A673 (cell line): ENCODE measurements around the gene AGPAT2.
"Not testable (repeated sequence)": the region's sequence is repeated elsewhere in the genome, so short reads cannot be mapped to it uniquely, and the experiment has no call there.

ENCODE experiments used
- EZH2 ChIP-seq: fragments of 200-600 bp; sonication (generic); IDR thresholded peaks from 2 replicates; pipeline ENCODE4 v1.6.1; 2017; ENCODE audit warnings: borderline replicate concordance, low read depth, mild to moderate bottlenecking, mixed read lengths, antibody characterized with exemption, low read length; ENCODE audit not compliant: poor library complexity, severe bottlenecking
- TF ChIP-seq, protein P1 (sequence below): fragments of 300-800, 200-600 bp; sonication (generic); conservative IDR thresholded peaks from 2 replicates; pipeline ENCODE4 v1.5.1; 2017; ENCODE audit warnings: low read depth, mild to moderate bottlenecking, antibody characterized with exemption, low read length, moderate library complexity, mixed read lengths

DNA sequence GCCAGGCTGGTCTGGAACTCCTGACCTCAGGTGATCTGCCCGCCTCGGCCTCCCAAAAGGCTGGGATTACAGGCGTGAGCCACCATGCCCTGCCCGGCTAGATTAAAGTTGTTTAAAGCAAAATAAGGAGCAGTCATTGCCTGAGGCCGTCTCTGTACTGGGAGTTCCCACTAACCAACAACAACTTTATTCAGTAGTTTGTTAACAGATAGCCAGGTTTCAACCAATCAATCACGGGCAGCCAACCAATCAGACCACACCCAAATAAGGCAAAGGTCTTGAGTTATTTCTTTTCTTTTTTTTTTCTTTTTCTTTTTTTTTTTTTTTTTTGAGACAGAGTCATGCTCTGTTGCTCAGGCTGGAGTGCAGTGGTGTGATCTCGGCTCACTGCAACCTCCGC lies 17.5 kb upstream of the AGPAT2 start:
- TF ChIP-seq, protein P1, sequence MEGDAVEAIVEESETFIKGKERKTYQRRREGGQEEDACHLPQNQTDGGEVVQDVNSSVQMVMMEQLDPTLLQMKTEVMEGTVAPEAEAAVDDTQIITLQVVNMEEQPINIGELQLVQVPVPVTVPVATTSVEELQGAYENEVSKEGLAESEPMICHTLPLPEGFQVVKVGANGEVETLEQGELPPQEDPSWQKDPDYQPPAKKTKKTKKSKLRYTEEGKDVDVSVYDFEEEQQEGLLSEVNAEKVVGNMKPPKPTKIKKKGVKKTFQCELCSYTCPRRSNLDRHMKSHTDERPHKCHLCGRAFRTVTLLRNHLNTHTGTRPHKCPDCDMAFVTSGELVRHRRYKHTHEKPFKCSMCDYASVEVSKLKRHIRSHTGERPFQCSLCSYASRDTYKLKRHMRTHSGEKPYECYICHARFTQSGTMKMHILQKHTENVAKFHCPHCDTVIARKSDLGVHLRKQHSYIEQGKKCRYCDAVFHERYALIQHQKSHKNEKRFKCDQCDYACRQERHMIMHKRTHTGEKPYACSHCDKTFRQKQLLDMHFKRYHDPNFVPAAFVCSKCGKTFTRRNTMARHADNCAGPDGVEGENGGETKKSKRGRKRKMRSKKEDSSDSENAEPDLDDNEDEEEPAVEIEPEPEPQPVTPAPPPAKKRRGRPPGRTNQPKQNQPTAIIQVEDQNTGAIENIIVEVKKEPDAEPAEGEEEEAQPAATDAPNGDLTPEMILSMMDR: not testable (repeated sequence)
- not testable (repeated sequence) for TF ChIP-seq EZH2
